ENCODE measurements around the gene WDR44.
"Not testable (repeated sequence)": the region's sequence is repeated elsewhere in the genome, so short reads cannot be mapped to it uniquely, and the experiment has no call there.

WDR44 gene

GRCh38 chrX:118345464-118346257, at the start of gene WDR44:
Gene WDR44 (plus strand): TSS chrX:118346106. CDS start chrX:118346504, 398 bp downstream.
- DNase-seq: peak; percentile 91

GRCh38 chrX:118305827-118306226, 40.1 kb upstream of the WDR44 start:
- not testable (repeated sequence) for DNase-seq

- no peak for DNase-seq
Measured at GRCh38 chrX:118315529-118315928, 30.4 kb upstream of the WDR44 start.

DNA sequence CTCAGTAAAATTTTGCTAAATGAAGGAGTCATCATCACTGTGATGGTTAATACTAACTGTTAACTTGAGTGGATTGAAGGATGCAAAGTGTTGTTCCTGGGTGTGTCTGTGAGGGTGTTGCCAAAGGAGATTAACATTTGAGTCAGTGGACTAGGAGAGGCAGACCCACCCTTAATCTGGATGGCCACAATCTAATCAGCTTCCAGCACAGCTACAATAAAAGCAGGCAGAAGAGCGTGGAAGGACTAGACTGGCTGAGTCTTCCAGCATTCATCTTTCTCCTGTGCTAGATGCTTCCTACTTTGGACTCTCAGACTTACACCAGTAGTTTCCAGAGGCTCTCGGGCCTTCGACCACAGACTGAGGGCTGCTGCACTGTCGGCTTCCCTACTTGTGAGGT, 21.3 kb upstream of the WDR44 start:
- DNase-seq: no peak

GRCh38 chrX:118325453-118325852, 20.5 kb upstream of the WDR44 start:
- no peak for DNase-seq

DNA sequence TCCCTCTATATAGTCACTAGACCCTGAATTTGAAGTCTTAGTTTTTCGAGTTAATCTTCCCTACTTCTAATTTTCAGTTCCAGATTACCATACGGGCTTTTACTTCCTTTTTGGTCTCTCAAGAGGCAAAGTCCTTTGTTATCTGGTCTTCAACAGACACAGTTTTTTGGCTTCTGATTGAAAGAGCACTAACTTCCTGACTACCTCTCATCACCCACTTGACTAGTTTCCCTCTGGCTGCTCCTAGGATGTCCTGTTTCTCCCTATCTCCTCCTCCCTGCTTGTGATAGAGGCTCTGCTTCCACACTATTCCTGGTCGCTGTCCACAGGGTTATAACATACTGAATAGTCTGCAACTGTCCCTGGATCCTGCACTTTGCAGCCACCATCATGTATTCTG, 16.7 kb upstream of the WDR44 start:
- DNase-seq: no peak

DNA sequence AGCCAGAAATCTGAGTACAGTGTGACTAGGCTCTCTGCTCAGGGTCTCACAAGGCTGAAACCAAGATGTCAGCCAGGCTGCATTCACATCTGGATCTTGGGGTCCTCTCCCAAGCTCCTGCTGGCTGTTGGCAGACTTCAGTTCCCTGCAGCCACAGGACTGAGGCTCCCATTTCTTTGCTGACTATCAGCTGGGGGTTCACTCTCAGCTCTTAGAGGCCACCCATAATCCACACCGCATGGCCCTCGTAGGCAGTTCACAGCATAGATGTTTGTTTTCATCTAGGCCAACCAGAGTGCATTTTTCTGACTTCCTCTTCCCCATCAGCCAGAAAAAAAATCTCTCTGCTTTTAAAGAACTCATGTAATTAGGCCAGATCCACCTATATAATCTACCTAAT, 8.2 kb upstream of the WDR44 start:
- DNase-seq: no peak

DNA sequence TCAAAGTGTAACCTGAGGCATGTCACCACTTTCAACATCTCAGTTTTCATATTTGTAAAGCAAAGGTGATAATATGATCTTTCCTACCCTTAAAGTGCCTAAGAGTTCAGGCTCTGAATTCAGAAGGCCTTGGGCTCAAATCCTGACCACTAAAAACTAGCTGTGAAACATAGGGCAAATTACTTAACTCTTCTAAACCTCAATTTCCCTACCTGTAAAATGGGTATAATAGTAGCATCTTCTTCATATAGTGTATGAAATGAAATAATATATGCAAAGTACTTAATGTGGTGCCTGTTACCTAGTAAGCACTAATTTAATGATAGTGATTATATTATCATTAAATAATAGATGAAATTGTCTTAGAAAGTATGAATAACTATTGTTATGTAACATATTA, 7.0 kb upstream of the WDR44 start:
- DNase-seq: no peak

- no peak for DNase-seq
Measured at GRCh38 chrX:118345045-118345463, 852 bp upstream of the WDR44 start.

- DNase-seq: peak; percentile 59
Measured at GRCh38 chrX:118346258-118347094, 570 bp downstream of the WDR44 start.

DNA sequence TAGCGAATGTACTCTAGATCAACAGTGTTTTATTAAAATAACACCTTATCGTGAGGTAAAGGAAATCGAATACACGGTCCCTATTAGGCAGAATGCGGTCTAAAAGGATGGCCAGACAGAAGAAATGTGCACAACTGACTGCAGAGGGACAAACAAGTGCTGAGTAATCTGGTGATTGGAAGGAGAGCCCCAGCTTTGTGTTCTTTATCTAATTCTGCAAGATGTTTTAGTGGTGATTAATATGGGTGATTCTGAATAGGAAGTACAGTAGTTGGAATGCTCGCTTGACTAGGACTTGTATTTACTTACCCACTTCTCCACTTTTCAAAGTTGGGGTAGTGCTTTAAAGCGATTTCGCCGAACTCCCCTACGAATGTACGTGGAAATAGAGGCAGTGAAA, 1.2 kb downstream of the WDR44 start:
- peak; percentile 1 for DNase-seq

- DNase-seq: no peak
Measured at GRCh38 chrX:118347736-118348135, 1.8 kb downstream of the WDR44 start.

GRCh38 chrX:118348186-118348810, 2.4 kb downstream of the WDR44 start:
- no peak for DNase-seq

GRCh38 chrX:118349188-118349587, 3.3 kb downstream of the WDR44 start:
- no peak for DNase-seq

DNA sequence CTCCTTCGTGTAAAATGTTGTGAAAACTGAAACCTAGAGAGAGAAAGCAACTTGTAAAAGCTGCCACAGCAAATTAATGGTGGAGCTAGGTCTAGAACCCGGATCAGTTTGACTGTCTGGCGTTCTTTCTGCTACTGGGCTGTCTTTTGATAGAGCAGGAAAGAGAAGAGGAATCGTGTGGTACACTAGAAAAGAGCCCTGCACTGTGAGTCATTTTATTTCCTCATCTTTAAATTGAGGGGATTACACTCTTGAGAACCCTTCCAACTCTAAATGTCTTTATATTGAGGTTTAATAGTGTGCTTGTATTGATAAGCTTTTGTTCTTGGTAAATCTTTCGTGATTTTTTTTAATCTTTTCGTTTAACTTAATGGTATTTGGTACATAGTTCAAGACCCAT, 4.3 kb downstream of the WDR44 start:
- DNase-seq: no peak

DNA sequence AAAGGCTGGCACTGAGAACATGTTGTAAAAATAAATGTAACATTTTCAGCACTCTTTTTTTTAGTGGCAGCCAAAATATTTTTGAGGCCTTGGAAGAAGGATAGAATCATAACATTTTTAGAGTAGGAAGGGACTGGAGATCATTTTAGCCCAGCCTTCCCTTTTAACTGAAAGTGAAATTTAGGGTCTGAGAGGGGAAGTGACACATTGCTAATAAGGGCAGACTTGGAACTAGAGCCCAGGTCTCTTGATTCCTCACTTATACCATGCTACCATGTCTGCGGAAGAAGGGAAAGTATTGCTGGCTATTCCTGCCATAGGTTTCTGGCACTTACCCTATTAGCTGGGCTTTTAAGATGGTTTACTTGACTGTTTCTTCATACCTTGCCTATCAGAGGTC, 4.8 kb downstream of the WDR44 start:
- DNase-seq: no peak

DNA sequence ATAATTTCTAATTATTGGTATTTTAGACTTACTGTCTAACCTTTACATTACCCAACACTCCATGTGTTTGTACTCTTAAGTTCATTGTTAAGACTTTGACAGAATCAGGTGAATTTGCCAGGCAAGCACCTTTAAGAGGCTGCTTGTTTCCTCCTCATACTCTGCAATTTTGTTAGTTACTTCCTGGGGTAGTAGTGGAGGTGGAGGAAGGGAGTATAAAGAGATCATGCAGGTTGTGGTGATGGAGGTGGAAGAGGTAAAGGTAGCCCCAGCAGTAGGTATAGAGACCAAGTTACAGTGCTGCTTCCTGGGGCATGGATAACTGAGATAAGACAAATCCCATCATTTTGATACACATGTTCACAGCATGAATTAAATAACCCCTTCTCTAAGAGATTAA, 6.7 kb downstream of the WDR44 start:
- DNase-seq: no peak

GRCh38 chrX:118353081-118353850, 7.4 kb downstream of the WDR44 start:
- DNase-seq: no peak

- DNase-seq: peak; percentile 4
Measured at GRCh38 chrX:118355225-118355920, 9.5 kb downstream of the WDR44 start.

DNA sequence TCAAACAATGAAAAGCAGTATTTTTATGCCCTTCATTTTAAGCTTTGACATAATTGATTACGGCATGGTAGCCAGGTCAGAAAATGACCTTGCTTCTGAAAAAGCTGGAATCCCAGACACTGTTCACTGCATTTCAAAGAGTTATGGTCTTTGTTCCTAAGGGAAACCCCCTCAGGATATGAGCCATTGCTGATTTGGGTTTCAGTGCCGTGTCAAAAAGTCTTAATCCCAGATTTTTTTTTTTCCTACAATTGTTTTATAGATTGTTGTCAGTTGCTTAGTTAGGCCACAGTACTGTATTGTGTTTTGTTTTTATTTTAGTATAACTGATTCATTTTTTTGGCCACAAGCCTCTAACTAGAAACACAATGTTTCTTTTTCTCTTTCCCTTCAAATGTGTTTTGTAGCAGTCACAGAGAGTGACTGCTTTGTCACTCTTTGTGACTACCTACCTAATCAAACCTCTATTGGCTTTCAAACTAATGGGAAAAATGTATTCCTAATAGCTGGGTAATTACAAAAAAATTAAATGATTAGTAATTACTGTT, 10.3 kb downstream of the WDR44 start:
- DNase-seq: no peak

DNA sequence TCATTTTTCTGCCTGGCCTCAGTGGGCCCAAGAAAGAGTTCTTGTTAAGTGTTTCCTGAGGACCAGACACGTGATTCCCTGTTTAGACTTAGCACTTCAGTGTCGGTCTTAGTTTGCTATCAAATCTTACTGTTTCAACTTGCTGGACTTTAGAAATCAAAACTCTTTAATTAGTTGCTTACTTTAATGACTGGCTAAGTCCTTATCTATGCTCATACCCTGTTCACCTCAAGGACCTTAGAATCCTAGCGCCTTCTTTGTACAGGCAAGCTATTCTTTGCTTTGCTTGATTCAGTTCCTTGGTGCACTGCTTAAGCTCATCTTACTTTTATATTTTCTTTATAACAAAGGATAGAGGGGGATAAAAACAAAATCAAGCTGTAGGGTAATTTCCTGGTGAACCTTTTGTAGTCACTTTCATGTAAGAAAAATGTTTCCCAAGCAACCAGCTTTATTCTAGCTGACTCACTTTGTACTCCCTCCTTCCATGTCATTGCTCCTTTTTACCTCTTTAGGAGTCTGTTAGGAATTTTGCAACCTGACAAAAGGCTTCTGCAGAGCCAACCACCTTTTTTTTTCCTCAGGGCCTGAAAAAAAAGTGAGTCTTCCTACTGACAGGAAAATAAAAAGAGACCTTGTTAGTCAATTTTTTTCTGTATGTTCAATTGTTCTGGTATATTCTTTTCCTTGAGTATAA, 14.7 kb downstream of the WDR44 start:
- no peak for DNase-seq

All from stimulated activated CD4-positive, alpha-beta T cell treated with anti-CD3 and anti-CD28 coated beads, Interleukin-15, amount 100 ng/mL, for 24 hours (primary cell).